Type B pancreatic cell (in vitro differentiated cells): ENCODE measurements around the gene CACUL1. TPM values are rescaled to one million over a fixed set of nuclear protein-coding genes. Genes with fewer than 3 reads are reported as not detected.

Experiments
- DNase-seq: peaks from one replicate; pipeline ENCODE4 v3.0.0; 2021; ENCODE audit warnings: mixed read lengths; ENCODE audit not compliant: unreplicated experiment; ENCODE audit errors: extremely low spot score
- H3K27ac Mint-ChIP-seq: 2 replicates; pipeline ENCODE4 v1.8.0; 2021; ENCODE audit warnings: mild to moderate bottlenecking, mixed read lengths
- H3K27me3 Mint-ChIP-seq: 2 replicates; pipeline ENCODE4 v1.8.0; 2021; ENCODE audit warnings: mixed read lengths
- H3K36me3 Mint-ChIP-seq: 2 replicates; pipeline ENCODE4 v1.8.0; 2021; ENCODE audit warnings: mixed read lengths
- H3K4me1 Mint-ChIP-seq: one replicate; pipeline ENCODE4 v1.8.0; 2021; ENCODE audit warnings: mixed read lengths; ENCODE audit not compliant: unreplicated experiment
- H3K4me3 Mint-ChIP-seq: 2 replicates; pipeline ENCODE4 v1.8.0; 2021; ENCODE audit warnings: mild to moderate bottlenecking, mixed read lengths
- H3K9me3 Mint-ChIP-seq: 2 replicates; pipeline ENCODE4 v1.8.0; 2021; ENCODE audit warnings: mixed read lengths
- CTCF ChIP-seq: fragments of 200-600 bp; sonication (generic); conservative IDR thresholded peaks from 2 replicates; pipeline ENCODE4 v1.5.0; 2021; ENCODE audit warnings: antibody characterized with exemption, mild to moderate bottlenecking
- total RNA-seq: library from RNA; stranded (reverse); gene quantifications from 2 replicates; pipeline ENCODE4 v1.2.1, GENCODE V29; 2021; ENCODE audit warnings: low replicate concordance

Gene CACUL1
- total RNA-seq, 1 donor from 2014 or later = 42.9 TPM

GRCh38 chr10:118754229-118754555, 578 bp downstream of the CACUL1 start:
- TF ChIP-seq CTCF = no peak
- Mint-ChIP-seq H3K9me3 (no peaks in the 10 kb centered on the region), H3K27me3 (peaks cover 2% of the 10 kb centered on the region), H3K27ac (peak overlapping the region; percentile 85), H3K4me3 (peak overlapping the region; percentile 91), H3K36me3 (peaks cover 9% of the 10 kb centered on the region), H3K4me1 (peaks cover 29% of the 10 kb centered on the region)
- peak; percentile 76 for DNase-seq

- Mint-ChIP-seq H3K4me3 (peak overlapping the region; percentile 91), H3K27me3 (peaks cover 2% of the 10 kb centered on the region), H3K27ac (peak overlapping the region; percentile 85), H3K9me3 (peaks cover 2% of the 10 kb centered on the region), H3K4me1 (peaks cover 31% of the 10 kb centered on the region), H3K36me3 (peaks cover 14% of the 10 kb centered on the region)
- TF ChIP-seq CTCF = no peak
- no peak for DNase-seq
Measured at GRCh38 chr10:118753331-118754228, 1.2 kb downstream of the CACUL1 start.

GRCh38 chr10:118752409-118752808, 2.4 kb downstream of the CACUL1 start:
- Mint-ChIP-seq H3K4me3 (peak overlapping the region; percentile 91), H3K4me1 (peaks cover 31% of the 10 kb centered on the region), H3K27ac (peak overlapping the region; percentile 24), H3K36me3 (peaks cover 25% of the 10 kb centered on the region), H3K27me3 (peaks cover 2% of the 10 kb centered on the region), H3K9me3 (peaks cover 7% of the 10 kb centered on the region)
- no peak for TF ChIP-seq CTCF
- no peak for DNase-seq

GRCh38 chr10:118751265-118751664, 3.5 kb downstream of the CACUL1 start:
- Mint-ChIP-seq H3K36me3 (peaks cover 30% of the 10 kb centered on the region), H3K9me3 (peaks cover 7% of the 10 kb centered on the region), H3K27ac (no peak overlapping the region), H3K4me3 (no peak overlapping the region), H3K4me1 (peaks cover 37% of the 10 kb centered on the region), H3K27me3 (no peaks in the 10 kb centered on the region)
- no peak for TF ChIP-seq CTCF
- DNase-seq = no peak

GRCh38 chr10:118748041-118748440, 6.7 kb downstream of the CACUL1 start:
- Mint-ChIP-seq H3K4me3 (no peak overlapping the region), H3K27me3 (no peaks in the 10 kb centered on the region), H3K27ac (no peak overlapping the region), H3K36me3 (peaks cover 36% of the 10 kb centered on the region), H3K9me3 (peaks cover 7% of the 10 kb centered on the region), H3K4me1 (peaks cover 37% of the 10 kb centered on the region)
- no peak for DNase-seq
- no peak for TF ChIP-seq CTCF
